A673 (cell line): ENCODE measurements around the gene ZNF382.

ENCODE experiments used
- EZH2 ChIP-seq: fragments of 200-600 bp; sonication (generic); IDR thresholded peaks from 2 replicates; pipeline ENCODE4 v1.6.1; 2017; ENCODE audit warnings: borderline replicate concordance, low read depth, mild to moderate bottlenecking, mixed read lengths, antibody characterized with exemption, low read length; ENCODE audit not compliant: poor library complexity, severe bottlenecking
- TF ChIP-seq, protein P1 (sequence below): fragments of 300-800, 200-600 bp; sonication (generic); conservative IDR thresholded peaks from 2 replicates; pipeline ENCODE4 v1.5.1; 2017; ENCODE audit warnings: low read depth, mild to moderate bottlenecking, antibody characterized with exemption, low read length, moderate library complexity, mixed read lengths

DNA sequence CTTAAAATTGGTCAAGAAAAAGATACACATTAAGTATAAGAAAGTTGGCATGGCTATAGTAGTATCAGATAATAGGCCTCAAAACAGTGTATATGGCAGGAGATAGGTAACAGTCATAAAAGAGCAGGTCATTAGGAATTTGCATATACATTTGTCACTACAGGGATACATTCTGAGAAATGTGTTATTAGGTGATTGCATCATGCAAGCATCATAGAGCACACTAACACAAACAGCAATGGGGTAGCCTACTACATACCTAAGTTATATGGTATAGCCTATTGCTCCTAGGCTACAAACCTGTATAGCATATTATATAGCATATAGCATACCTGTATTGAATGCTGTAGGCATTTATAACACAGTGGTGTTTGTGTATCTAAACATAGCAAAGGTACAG, 25.9 kb upstream of the ZNF382 start:
- TF ChIP-seq, protein P1, sequence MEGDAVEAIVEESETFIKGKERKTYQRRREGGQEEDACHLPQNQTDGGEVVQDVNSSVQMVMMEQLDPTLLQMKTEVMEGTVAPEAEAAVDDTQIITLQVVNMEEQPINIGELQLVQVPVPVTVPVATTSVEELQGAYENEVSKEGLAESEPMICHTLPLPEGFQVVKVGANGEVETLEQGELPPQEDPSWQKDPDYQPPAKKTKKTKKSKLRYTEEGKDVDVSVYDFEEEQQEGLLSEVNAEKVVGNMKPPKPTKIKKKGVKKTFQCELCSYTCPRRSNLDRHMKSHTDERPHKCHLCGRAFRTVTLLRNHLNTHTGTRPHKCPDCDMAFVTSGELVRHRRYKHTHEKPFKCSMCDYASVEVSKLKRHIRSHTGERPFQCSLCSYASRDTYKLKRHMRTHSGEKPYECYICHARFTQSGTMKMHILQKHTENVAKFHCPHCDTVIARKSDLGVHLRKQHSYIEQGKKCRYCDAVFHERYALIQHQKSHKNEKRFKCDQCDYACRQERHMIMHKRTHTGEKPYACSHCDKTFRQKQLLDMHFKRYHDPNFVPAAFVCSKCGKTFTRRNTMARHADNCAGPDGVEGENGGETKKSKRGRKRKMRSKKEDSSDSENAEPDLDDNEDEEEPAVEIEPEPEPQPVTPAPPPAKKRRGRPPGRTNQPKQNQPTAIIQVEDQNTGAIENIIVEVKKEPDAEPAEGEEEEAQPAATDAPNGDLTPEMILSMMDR = no peak
- no peak for TF ChIP-seq EZH2
